HG03175 (cell line): ENCODE measurements around the gene TBXAS1.
"Not testable (repeated sequence)": the region's sequence is repeated elsewhere in the genome, so short reads cannot be mapped to it uniquely, and the experiment has no call there.

Experiments used
- ATAC-seq: cut with Tn5 transposase; IDR thresholded peaks from one replicate; pipeline ENCODE4 v1.9.1; 2021; ENCODE audit warnings: mild to moderate bottlenecking, moderate library complexity; ENCODE audit not compliant: unreplicated experiment

The TBXAS1 gene

DNA sequence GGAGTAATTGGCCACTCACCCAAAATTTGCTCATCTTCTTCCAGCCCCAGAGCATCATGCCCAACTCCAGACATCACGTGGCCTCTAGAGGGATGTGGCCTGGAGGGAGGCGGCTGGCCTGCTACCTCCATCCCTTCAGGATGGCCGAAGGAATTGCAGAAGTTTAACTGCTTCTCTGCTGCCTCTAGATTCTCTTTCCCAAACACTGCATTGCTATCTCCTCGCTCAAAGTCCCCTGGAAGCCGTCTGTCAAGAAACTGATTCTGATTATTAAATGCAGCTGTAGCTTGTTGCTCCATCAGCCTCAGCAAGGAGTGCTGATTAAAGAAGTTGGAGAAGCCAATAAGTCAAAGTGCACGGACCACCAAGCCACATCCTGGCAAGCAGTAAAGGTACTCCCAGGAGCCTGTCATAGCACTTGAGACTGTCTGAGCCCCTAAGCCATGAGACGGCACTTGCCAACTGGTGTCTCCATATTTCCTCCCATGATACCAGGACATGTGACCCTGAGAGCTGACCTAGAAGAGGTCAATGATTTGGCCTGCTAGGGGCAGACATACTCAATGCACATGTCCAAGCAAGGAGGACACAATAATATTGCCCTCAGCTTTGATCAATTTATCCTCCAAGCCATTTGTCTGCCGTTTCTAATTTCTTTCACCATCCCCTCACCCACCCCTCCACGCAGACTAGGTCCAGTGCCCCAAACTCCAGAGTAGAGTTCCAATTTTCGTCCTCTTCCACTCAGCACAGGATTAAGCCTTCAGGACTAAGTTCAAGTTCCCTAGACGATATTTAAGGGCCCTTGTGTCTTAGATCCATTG lies 84.2 kb downstream of the TBXAS1 start:
- ATAC-seq, result no peak

DNA sequence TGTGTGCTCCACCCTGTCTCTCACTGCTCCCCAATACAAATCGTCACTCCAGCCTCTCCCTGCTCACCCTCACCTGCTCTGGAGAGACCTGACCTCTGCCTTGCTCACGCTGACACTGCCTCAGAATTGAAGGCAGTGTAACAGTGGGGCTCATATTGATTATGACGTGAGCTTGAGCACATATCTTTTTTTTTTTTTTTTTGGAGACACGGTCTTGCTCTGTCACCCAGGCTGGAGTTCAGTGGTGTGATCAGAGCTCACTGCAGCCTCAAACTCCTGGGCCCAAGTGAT lies 84.7 kb downstream of the TBXAS1 start:
- ATAC-seq, result no peak

DNA sequence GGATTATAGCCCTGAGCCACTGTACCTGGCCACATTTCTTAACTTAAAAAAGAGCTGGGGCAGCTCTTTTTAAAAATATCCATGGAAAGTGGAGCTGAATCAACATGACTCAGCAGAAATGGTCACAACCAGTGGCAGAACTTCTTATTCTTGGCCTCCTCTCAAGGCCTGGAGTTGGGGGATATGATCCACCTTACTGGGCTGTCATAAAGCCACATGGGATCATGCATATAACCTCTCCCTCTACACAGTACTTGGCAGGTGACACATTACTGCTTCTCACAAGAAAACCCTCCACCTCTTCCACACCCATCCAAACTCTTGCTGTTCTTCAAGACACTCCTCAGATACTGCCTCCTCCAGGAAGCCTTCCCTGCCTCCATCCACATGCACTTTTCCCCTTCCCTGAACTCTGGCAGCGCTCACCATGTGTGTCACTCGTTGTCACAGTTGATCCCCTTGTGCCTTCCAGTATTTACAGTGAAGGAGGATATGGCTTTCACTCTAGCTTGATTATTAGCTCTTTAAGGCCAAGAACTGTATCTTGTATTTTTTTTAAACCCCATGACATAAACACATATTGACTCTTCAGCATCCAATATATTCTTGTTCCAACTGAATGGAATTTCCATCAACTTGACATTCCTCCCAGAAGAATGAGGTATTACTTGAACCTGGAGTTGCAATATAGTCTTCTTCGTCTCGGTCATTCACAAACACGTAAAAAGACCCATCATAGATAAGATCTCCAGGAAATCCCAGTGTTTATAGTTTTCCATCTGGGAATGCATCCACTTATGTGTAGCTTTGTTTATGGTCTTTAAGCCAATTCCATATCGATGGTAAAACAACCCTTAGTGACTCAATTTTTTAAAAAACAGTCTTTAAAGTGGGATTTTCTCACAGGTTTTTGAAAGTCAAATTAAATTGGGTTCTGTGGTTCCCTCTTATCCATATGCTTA lies 85.5 kb downstream of the TBXAS1 start:
- ATAC-seq, result no peak

- no peak for ATAC-seq
Observed at GRCh38 chr7:139915268-139915863, 86.3 kb downstream of the TBXAS1 start.

- ATAC-seq, result peak; percentile 91
Observed at GRCh38 chr7:139915864-139916716, 87.0 kb downstream of the TBXAS1 start.

DNA sequence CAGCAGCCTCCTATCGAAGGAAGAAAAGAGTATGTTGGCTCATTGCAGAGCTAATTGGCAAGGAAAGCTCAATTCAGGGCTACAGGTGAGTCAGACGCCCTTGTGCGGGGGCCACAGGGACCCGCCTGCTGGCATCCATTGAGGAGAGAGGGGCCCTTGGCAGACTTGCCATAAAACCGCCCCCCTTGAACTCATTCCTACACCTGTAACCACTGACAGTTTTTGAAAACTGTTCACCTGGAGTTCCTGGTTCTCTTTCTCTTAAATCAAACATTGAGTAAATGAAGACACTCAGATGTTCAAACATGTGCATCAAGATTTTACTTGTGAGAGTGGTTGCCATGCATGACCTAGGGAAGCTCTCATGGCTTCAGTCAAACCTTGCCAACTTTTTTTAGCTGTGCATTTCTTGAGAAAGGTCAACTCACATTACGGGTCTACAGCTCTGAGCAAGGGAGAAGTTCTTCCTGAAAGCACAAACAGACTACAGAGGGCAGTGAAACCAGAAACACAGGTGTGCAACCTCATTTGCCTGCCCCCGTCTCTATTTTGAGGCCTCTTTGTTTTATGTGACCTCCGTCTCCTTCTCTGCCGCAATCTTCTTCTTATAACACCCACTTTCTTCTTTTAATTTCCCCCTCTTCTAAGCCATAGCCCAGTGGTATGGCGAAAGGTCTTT lies 87.8 kb downstream of the TBXAS1 start:
- ATAC-seq, result peak; percentile 70

DNA sequence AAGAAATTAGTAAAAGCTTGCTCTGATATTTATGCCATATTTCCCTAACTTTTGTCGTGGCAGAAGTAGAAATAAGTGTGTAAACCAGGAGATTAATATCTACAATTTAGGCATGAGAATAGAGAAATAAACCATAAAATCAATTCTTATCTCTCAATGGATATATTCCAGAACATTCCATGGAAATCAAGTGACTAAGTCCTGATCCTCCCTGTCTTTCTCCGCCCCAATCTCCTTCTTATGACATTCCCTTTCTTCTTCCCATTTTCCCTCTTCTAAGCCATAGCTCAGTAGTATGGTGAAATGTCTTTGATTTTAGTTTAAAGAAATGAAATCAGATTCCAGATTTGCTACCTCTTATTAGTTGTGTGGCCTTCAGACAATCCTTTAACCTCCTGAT lies 88.8 kb downstream of the TBXAS1 start:
- no peak for ATAC-seq

GRCh38 chr7:139918480-139918879 lies 89.4 kb downstream of the TBXAS1 start:
- no peak for ATAC-seq

GRCh38 chr7:139923090-139923489 lies 94.0 kb downstream of the TBXAS1 start:
- no peak for ATAC-seq

DNA sequence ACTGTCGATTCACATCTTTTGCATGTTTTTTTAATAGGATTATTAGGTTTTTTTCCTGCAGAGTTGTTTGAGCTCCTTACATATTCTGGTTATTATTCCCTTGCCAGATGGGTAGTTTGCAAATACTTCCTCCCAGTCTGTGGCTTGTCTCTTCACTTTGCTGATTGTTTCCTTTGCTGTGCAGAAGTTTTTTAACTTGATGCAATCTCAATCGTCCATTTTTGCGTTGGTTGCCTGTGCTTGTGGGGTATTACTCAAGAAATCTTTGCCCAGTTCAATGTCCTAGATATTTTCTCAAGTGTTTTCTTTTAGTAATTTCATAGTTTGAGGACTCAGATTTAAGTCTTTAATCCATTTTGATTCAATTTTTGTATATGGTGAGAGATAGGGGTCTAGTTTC lies 95.4 kb downstream of the TBXAS1 start:
- no peak for ATAC-seq

DNA sequence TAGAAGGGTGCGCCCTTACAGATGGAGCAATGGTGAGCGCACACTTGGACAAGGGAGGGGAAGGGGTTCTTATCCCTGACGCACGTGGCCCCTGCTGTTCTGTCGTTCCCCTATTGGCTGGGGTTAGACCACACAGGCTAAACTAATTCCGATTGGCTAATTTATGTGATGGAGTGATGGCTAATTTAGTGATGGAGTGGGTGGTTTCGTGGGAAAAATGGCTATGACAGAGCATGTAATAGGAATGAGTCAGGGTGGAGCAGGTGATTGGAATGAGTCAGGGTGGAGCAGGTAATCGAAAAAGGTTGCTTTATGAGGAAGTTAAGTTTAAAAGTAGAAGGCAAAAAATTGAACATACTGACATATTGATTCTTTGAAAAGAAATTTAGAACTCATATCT lies 100.2 kb downstream of the TBXAS1 start:
- ATAC-seq, result not testable (repeated sequence)

GRCh38 chr7:139930286-139930965 lies 101.4 kb downstream of the TBXAS1 start:
- no peak for ATAC-seq

DNA sequence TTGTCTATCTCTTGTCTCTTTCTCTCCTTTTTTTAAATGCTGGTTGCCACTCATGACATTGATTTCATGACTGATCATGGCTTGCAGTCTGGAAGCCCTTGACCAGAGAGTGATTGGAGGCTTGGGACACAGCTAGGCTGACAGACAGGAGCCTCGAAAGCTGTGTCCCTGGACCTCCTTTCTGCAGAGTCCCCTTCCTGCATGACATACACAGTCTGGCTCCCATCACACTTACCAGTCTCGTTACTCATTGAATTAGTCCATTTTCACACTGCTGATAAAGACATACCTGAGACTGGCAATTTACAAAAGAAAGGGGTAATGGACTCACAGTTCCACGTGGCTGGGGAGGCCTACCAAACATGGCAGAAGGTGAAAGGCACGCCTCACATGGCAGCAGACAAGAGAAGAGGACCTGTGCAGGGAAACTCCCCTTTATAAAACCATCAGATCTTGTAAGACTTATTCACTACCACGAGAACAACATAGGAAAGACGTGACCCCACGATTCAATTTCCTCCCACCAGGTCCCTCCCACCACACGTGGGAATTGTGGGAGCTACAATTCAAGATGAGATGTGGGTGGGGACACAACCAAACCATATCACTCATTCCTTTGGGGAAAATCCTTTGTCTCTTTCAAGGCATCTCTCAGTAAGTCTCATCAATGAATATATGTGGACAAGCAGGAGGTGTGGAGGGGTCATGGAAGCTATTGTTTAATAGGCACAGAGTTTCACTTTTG lies 102.3 kb downstream of the TBXAS1 start:
- ATAC-seq, result no peak

- no peak for ATAC-seq
Observed at GRCh38 chr7:139932531-139932930, 103.5 kb downstream of the TBXAS1 start.

DNA sequence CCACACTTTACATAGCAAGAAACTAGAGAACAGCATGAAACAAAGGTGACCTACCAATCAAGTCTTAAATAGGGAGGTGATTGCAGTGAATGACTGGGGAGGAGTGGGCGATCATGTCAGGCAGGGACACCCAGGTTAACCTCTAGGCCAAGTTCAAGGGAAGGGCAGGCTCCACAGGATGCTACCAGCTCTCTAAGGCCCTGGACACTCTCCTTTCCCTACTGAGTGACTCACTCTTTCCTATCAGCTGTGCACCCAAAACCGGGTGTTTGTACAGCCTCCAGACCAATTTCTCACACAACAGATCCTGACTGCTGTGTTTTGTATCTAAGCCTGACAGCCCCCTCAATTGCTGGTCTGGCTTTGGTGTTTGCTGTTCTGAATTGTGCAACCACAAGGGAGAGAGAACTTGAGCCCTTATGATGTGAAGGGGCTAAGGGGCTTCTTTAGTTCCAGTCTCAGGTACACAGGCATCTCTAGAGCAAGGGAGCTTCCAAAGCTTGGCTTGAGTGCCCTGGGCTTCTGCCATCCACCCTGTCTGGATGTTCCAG lies 107.8 kb downstream of the TBXAS1 start:
- ATAC-seq, result no peak

GRCh38 chr7:139937715-139938114 lies 108.7 kb downstream of the TBXAS1 start:
- ATAC-seq, result no peak

DNA sequence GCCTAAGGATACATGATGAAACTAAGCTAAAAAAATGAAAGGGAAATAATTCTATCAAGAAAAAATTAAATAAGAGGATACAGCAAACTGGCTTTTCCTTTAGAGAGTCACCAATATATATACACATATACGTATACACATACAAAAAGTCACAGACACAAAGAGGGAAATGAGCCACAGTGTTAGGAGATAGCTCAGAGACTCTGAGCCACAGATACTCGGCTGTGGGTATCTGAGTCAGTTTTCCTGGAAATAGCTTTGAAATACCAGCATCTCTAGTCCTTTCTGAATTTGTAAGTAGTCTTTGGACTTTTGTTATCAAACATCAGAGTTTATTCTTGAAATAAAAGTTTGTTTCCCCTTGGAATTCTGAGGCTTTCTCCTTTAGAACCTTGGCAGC lies 111.8 kb downstream of the TBXAS1 start:
- ATAC-seq, result no peak

DNA sequence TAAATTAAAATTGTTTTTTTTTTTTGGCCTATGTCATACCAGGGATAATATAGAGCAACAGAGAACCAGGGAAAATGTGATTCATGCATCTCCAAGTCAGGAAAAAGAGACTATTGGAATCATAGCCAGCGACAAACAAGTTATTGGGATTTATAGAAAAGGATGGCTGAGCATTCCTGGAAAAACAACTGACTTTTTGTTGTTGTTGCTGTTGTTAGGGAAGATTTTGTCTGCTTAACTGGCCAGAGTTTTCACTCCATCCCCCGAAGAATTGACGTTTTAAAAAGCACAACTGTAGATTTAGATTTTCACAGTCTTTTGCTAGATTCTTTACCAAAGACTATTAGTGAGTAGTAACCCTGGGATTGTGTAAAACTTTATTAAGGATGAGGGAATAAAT lies 112.4 kb downstream of the TBXAS1 start:
- ATAC-seq, result no peak

- no peak for ATAC-seq
Observed at GRCh38 chr7:139941866-139942265, 112.8 kb downstream of the TBXAS1 start.
